Fibroblast of the conjunctiva (primary cell): Measurements from ENCODE around the gene SPRR4.
"Not testable (repeated sequence)": the region's sequence is repeated elsewhere in the genome, so short reads cannot be mapped to it uniquely, and the experiment has no call there.

ENCODE experiments used
- DNase-seq: peaks from one replicate; pipeline ENCODE4 v3.0.0-alpha.2; 2010; ENCODE audit warnings: low read depth

SPRR4 gene

GRCh38 chr1:152967201-152967600 lies 3.2 kb upstream of the SPRR4 start:
- DNase-seq: no peak

- DNase-seq: no peak
These were observed 2.2 kb upstream of the SPRR4 start for GRCh38 chr1:152968248-152968647.

GRCh38 chr1:152969036-152969435 lies 1.4 kb upstream of the SPRR4 start:
- DNase-seq: no peak

- no peak for DNase-seq
These were observed 1.9 kb downstream of the SPRR4 start for GRCh38 chr1:152972196-152972886.

GRCh38 chr1:152976688-152977087 lies 6.2 kb downstream of the SPRR4 start:
- DNase-seq: no peak

- DNase-seq: no peak
These were observed 7.2 kb downstream of the SPRR4 start for GRCh38 chr1:152977614-152978013.

GRCh38 chr1:152980676-152981075 lies 10.2 kb downstream of the SPRR4 start:
- DNase-seq: no peak

GRCh38 chr1:152981146-152981871 lies 10.9 kb downstream of the SPRR4 start:
- DNase-seq: no peak

- no peak for DNase-seq
These were observed 11.6 kb downstream of the SPRR4 start for GRCh38 chr1:152982076-152982475.

- DNase-seq: no peak
These were observed 12.8 kb downstream of the SPRR4 start for GRCh38 chr1:152983234-152983633.

GRCh38 chr1:152983743-152984142 lies 13.3 kb downstream of the SPRR4 start, which contains the start of gene SPRR1A:
SPRR1A (plus strand) TSS chr1:152984081; CDS start chr1:152985231, 1,150 bp downstream.
- DNase-seq: no peak

GRCh38 chr1:152986578-152986977 lies 16.1 kb downstream of the SPRR4 start:
- DNase-seq: no peak

- DNase-seq: no peak
These were observed 22.7 kb downstream of the SPRR4 start for GRCh38 chr1:152993186-152993585.

GRCh38 chr1:152995842-152996241 lies 25.4 kb downstream of the SPRR4 start:
- DNase-seq: no peak

- no peak for DNase-seq
These were observed 26.4 kb downstream of the SPRR4 start for GRCh38 chr1:152996633-152997400.

- DNase-seq: no peak
These were observed 27.5 kb downstream of the SPRR4 start for GRCh38 chr1:152997901-152998300.

- no peak for DNase-seq
These were observed 28.0 kb downstream of the SPRR4 start for GRCh38 chr1:152998476-152998875.

- no peak for DNase-seq
These were observed 29.4 kb downstream of the SPRR4 start for GRCh38 chr1:152999818-153000217.

GRCh38 chr1:153000294-153000693 lies 29.8 kb downstream of the SPRR4 start:
- no peak for DNase-seq

- no peak for DNase-seq
These were observed 30.9 kb downstream of the SPRR4 start, which contains the start of gene SPRR3 for GRCh38 chr1:153001382-153001781. SPRR3 (plus strand) TSS chr1:153001749; CDS start chr1:153003021, 1,272 bp downstream.

- not testable (repeated sequence) for DNase-seq
These were observed 40.8 kb downstream of the SPRR4 start for GRCh38 chr1:153011235-153011758.

- not testable (repeated sequence) for DNase-seq
These were observed 51.4 kb downstream of the SPRR4 start for GRCh38 chr1:153021829-153022228.
